NCI-H128 (cell line): ENCODE results near the gene PRX.
"Not testable (repeated sequence)": the region's sequence is repeated elsewhere in the genome, so short reads cannot be mapped to it uniquely, and the experiment has no call there.

Experiments used
- DNase-seq: peaks from one replicate; lab custom pipeline; 2025; ENCODE audit not compliant: unreplicated experiment; lab: John Stamatoyannopoulos, UW

PRX gene

DNA sequence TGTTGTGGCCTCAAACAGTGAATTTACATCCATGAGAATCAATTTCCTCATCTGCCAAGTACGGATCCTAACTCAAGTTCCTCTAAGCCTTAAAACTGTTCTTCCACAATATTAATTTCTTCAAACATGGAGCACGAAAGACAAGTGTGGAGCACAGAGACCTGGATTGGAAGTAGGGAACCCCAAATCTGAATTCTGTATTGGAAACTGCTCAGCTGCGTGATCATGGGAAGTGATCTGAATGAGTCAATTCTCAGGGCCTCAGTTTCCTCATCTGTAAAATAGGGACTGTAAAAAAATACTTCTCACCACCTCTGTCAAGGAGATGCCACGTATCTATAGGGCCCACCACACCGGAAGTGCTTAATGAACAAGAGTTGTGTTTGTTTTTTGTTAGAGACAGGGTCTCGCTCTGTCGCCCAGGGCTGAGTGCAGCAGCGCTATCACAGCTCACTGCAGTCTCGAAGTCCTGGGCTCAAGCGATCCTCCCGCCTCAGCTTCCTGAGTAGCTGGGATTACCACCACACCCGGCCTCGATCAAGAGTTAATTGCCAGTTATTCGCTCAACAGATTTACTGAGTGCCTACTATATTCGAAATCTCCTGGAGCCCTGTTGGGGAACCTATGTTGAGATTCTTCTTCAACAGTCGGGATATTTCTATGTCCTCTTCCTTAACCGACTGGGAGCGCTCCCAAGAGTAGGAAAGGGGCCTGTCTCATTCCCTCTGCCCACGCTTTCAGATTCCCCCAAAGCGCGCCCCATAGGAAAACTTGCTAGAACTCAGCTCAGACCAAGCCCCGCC lies 29.4 kb upstream of the PRX start:
- no peak for DNase-seq

- no peak for DNase-seq
Measured at GRCh38 chr19:40441719-40442253, 28.6 kb upstream of the PRX start.

DNA sequence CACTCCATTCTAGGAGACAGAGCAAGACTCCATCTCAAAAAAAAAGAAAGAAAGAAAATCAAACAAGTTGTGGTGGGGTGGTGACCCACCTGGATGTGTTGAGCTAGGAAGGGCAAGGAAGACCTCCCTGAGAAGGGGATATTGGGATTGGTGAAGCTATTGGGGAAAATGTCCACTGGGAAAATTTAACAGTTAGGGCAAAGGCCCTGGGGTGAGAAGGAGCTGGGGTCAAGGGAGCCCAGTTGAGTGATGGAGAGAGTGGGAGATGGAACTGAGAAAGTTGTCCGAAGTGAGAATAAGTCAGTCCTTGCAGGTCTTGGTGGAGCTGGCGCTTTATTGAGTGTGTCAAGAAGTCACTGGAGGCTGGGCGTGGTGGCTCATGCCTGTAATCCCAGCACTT lies 25.1 kb upstream of the PRX start:
- DNase-seq: no peak

GRCh38 chr19:40433391-40434216 lies 20.4 kb upstream of the PRX start:
- peak; percentile 37 for DNase-seq

- DNase-seq: not testable (repeated sequence)
Measured at GRCh38 chr19:40432760-40433159, 19.6 kb upstream of the PRX start.

DNA sequence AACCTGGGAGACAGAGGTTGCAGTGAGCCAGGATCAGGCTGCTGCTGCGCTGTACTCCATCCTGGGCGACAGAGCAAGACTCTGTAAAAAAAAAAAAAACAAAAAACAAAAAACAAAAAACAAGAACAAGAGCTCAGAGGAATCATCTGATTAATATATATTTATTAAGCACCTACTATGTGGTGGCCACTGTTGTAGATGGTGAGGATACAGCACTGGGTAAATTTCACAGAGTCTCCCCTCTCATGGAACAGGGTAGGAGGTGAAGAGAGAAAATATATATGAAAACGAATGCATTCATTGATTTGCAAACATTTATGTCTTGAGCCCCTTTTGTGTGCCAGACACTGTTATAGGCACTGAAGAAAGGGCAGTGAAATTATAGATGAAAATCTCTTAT lies 18.5 kb upstream of the PRX start:
- DNase-seq: no peak

DNA sequence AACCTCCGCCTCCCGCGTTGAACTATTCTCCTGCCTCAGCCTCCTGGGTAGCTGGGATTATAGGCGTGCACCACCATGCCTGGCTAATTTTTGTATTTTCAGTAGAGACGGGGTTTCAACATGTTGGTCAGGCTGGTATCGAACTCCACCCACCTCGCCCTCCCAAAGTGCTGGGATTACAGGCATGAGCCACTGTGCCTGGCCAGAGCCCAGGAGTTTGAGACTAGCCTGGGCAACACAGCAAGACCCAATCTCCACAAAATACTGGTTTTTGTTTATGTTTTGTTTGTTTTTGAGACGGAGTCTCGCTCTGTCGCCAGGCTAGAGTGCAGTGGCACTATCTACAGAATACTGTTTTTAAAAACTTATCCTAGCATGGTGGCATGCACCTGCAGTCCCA lies 17.1 kb upstream of the PRX start:
- not testable (repeated sequence) for DNase-seq

- DNase-seq: not testable (repeated sequence)
Measured at GRCh38 chr19:40428197-40428596, 15.0 kb upstream of the PRX start.

GRCh38 chr19:40425450-40426287 lies 12.5 kb upstream of the PRX start, which contains the start of gene SERTAD1:
Gene SERTAD1 (minus strand): TSS chr19:40425992. CDS start chr19:40423546, 2,446 bp downstream.
- peak; percentile 98 for DNase-seq

GRCh38 chr19:40424637-40425449 lies 11.7 kb upstream of the PRX start:
- DNase-seq: no peak

DNA sequence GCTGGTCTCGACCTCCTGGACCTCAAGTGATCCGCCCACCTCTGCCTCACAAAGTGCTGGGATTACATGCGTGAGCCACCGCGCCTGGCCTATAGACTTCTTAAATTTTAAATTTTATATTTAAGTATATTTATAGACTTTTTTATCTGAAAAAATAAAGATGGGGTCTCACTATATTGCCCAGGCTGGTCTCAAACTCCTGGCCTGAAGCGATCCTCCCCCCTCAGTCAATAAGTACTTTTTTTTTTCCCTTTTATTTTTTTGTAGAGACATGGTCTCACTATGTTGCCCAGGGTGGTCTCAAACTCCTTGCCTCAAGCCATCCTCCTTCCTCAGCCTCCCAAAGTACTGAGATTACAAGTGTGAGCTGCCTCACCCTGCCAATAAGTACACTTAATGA lies 10.8 kb upstream of the PRX start:
- no peak for DNase-seq

DNA sequence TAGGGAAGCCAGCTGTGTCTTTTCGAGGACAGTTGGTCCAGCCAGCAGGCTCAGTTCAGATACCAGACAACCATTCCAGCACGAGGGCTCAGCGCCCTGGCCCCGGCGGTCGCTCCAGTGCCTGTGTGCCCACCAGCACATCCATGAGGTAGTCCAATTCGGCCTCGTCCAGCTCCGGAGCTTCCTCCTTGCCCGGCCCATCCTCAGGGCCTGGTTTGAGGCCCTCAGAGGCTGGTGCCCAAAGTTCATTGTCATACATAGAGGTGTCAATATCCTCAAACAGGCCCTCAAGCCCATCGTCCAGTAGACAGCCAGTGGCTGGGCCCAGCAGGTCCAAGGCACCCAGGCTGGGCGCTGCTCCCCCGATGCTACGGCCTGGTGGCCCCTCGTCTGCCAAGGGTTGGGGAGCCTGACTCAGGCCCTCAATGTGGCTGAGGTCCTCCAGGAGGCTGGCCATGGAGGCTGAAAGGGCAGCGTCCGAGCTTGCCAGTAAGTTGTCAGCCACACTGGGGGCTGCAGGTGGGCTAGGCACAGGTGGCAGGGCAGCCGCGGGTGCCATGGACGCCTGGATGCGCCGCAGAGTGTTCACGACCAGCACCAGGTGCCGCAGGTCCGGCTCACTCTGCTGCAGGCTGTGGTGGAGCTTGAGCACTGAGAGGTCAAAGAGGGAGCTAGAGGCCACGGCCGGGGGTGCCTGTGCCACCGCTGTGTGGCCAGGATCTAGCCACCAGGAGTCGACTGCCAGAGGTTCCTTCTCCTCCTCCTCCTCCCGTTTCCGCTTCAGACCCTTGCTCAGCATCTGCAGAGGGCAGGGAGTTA lies 9.8 kb upstream of the PRX start:
- no peak for DNase-seq

DNA sequence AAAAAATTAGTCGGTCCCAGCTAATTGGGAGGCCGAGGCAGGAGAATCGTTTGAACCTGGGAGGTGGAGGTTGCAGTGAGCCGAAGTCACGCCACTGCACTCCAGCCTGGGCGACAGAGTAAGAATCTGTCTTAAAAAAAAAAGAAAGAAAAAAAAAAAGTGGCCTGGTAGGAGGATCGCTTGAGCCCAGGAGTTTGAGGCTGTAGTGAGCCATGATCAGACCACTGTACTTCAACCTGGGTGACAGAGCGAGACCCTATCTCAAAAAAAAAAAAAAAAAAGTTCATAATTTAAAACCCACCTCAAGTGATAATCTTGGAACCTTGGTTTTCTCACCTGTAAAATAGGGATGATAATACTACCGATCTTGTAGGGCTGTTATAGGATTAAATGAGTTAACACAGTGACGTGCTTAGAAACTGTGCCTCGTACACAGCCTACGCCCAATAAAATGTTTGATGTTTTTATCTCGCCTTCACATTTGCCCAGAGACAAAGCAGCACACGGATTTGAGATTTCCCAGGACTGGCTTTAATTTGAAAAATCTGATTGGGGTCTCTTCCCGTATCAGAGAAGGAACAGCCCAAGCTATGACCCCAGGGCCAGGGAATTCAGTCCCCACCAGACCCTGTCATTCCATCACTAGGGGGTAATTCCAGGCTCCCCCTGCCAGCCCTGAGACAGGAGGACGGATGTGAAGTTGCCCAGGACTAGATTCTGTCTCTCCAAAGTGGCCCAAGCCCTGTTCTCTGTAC lies 9.0 kb upstream of the PRX start:
- no peak for DNase-seq

GRCh38 chr19:40420766-40421765 lies 7.9 kb upstream of the PRX start:
- DNase-seq: peak; percentile 48

GRCh38 chr19:40420451-40420765 lies 7.2 kb upstream of the PRX start:
- no peak for DNase-seq

DNA sequence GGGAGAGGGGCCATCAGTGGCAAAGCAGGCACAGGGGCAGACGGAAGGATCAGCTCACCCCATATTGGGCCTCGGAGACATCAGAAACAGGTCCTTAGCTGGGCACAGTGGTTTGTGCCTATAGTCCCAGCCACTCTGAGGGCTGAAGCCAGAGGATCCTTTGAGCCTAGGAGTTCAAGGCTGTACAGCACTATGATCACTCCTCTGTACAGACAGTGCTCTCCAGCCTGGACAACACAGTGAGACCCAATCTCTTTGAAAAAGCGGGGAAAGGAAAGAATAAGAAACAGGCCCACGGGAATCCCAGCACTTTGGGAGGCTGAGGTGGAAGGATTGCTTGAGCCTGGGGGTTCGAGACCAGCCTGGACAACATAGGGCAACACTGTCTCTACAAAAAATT lies 6.6 kb upstream of the PRX start:
- no peak for DNase-seq

- no peak for DNase-seq
Measured at GRCh38 chr19:40419066-40419612, 6.0 kb upstream of the PRX start.
